AG08395 (cell line): ENCODE measurements around the gene KLHL25.

Experiments used
- DNase-seq: peaks from one replicate; pipeline ENCODE4 v3.0.0; 2012; ENCODE audit warnings: mixed read lengths, low spot score

The KLHL25 gene

DNA sequence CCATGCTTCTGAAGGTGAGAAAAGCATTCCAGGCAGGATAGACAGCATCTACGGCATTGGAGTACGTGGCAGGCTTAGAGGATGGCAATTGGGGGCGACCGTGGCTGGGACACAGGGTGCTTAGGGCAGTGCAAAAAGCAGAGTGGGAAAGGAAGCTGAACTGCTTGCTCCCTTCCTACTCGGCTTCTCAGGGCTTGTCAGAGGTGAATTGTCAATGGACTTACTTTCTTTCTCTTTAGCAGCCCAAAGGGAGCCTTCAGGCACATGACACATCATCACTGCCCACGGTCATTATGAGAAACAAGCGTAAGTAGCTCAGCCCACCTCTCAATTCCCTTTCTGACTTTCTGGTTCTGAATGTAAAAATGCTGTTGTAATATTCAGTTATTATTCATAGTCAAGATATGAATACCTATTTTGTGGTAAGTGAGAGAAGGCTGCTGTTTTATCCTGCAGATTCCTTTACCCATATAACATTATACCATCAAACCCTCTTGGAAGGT is 84.3 kb downstream of the KLHL25 start:
- no peak for DNase-seq
